Measurements from ENCODE around the gene PLOD2.
A peak's percentile ranks its signal among the peaks of the same experiment; 100 is the strongest.

Gene PLOD2

GRCh38 chr3:146106986-146107385, 54.0 kb downstream of the PLOD2 start:
- no peak overlapping the region for H3K4me2 ChIP-seq (ENCODE audit: low read length)
- H3K79me2 ChIP-seq: no peaks in the 10 kb centered on the region
- no peak overlapping the region for H3K4me3 ChIP-seq (ENCODE audit: low read depth, low read length)

GRCh38 chr3:146104068-146104467, 56.9 kb downstream of the PLOD2 start:
- no peaks in the 10 kb centered on the region for H3K9me3 ChIP-seq (ENCODE audit: control insufficient read depth, low read length)
- H3K27ac ChIP-seq: no peak overlapping the region
- no peaks in the 10 kb centered on the region for H3K27me3 ChIP-seq (ENCODE audit: control insufficient read depth, insufficient read depth, low read length)
- TF ChIP-seq, protein P1, sequence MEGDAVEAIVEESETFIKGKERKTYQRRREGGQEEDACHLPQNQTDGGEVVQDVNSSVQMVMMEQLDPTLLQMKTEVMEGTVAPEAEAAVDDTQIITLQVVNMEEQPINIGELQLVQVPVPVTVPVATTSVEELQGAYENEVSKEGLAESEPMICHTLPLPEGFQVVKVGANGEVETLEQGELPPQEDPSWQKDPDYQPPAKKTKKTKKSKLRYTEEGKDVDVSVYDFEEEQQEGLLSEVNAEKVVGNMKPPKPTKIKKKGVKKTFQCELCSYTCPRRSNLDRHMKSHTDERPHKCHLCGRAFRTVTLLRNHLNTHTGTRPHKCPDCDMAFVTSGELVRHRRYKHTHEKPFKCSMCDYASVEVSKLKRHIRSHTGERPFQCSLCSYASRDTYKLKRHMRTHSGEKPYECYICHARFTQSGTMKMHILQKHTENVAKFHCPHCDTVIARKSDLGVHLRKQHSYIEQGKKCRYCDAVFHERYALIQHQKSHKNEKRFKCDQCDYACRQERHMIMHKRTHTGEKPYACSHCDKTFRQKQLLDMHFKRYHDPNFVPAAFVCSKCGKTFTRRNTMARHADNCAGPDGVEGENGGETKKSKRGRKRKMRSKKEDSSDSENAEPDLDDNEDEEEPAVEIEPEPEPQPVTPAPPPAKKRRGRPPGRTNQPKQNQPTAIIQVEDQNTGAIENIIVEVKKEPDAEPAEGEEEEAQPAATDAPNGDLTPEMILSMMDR (IDR thresholded peaks at IDR 0.05): no peak
- H2AFZ ChIP-seq: no peak overlapping the region
- H3K79me2 ChIP-seq: no peaks in the 10 kb centered on the region
- H3K4me3 ChIP-seq (ENCODE audit: low read depth, low read length): no peak overlapping the region
- no peak overlapping the region for H3K4me2 ChIP-seq (ENCODE audit: low read length)
- peaks cover 11% of the 10 kb centered on the region for H3K4me1 ChIP-seq
- no peaks in the 10 kb centered on the region for H3K36me3 ChIP-seq (ENCODE audit: control insufficient read depth, insufficient read depth, low read length)
- H3K9ac ChIP-seq: no peak overlapping the region

More at GRCh38 chr3:146106986-146107385, 54.0 kb downstream of the PLOD2 start:
- Histone ChIP-seq H3K4me1 (no peaks in the 10 kb centered on the region), H3K27me3 (ENCODE audit: control insufficient read depth, insufficient read depth, low read length) (no peaks in the 10 kb centered on the region), H2AFZ (no peak overlapping the region), H3K27ac (no peak overlapping the region), H3K9ac (no peak overlapping the region), H3K36me3 (ENCODE audit: control insufficient read depth, insufficient read depth, low read length) (no peaks in the 10 kb centered on the region), H3K9me3 (ENCODE audit: control insufficient read depth, low read length) (no peaks in the 10 kb centered on the region)
- TF ChIP-seq, protein P1 (IDR thresholded peaks at IDR 0.05): no peak

DNA sequence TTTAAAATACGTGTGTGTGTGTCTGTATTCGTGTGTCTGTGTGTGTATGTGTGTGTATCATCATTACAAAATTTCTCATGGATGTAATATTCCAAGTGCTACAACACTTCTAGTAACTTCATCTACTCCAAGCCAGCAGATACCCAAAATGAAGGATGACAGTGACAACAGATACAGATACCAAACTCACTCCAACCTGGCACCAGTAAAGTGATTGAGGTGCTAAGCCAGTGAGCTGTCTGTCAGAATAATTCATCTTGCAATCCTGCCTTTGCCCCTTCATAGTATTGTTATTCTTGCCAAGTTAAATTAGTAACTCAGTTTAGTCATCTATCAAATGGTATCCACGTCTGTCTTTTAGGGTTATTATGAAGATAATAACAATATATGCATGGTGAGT, 58.1 kb downstream of the PLOD2 start:
- no peaks in the 10 kb centered on the region for H3K79me2 ChIP-seq
- no peaks in the 10 kb centered on the region for H3K27me3 ChIP-seq (ENCODE audit: control insufficient read depth, insufficient read depth, low read length)
- H2AFZ ChIP-seq: no peak overlapping the region
- no peak overlapping the region for H3K4me2 ChIP-seq (ENCODE audit: low read length)
- no peak overlapping the region for H3K27ac ChIP-seq
- no peak overlapping the region for H3K9ac ChIP-seq
- H3K9me3 ChIP-seq (ENCODE audit: control insufficient read depth, low read length): no peaks in the 10 kb centered on the region
- H3K36me3 ChIP-seq (ENCODE audit: control insufficient read depth, insufficient read depth, low read length): no peaks in the 10 kb centered on the region
- no peak overlapping the region for H3K4me3 ChIP-seq (ENCODE audit: low read depth, low read length)
- TF ChIP-seq, protein P1 (IDR thresholded peaks at IDR 0.05): no peak
- H3K4me1 ChIP-seq: peaks cover 11% of the 10 kb centered on the region

DNA sequence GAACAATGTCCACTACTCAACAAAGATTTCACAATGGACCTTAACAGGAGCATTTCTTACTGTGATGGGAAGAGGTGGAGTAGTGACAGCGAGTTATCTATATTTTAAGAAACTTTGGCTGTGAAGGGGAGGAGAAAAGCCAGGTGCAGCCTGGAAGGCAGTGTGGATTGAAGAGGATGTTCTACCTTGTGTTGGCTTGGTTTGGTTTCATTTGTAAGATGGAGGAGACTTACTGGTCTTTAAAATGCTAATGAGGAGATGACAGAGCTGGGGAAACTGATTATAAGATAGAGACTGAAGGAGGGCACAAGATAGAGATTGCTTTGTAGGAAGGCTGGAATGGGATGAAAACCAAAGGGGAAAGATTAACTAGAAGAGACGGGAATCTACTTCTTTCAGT, 59.4 kb downstream of the PLOD2 start:
- H3K36me3 ChIP-seq (ENCODE audit: control insufficient read depth, insufficient read depth, low read length): no peaks in the 10 kb centered on the region
- H3K9me3 ChIP-seq (ENCODE audit: control insufficient read depth, low read length): no peaks in the 10 kb centered on the region
- H3K4me2 ChIP-seq (ENCODE audit: low read length): no peak overlapping the region
- H3K9ac ChIP-seq: no peak overlapping the region
- TF ChIP-seq, protein P1 (IDR thresholded peaks at IDR 0.05): no peak
- peak overlapping the region; percentile 2 for H3K27ac ChIP-seq
- H3K27me3 ChIP-seq (ENCODE audit: control insufficient read depth, insufficient read depth, low read length): no peaks in the 10 kb centered on the region
- H3K4me3 ChIP-seq (ENCODE audit: low read depth, low read length): no peak overlapping the region
- no peak overlapping the region for H2AFZ ChIP-seq
- H3K4me1 ChIP-seq: peaks cover 11% of the 10 kb centered on the region
- no peaks in the 10 kb centered on the region for H3K79me2 ChIP-seq

DNA sequence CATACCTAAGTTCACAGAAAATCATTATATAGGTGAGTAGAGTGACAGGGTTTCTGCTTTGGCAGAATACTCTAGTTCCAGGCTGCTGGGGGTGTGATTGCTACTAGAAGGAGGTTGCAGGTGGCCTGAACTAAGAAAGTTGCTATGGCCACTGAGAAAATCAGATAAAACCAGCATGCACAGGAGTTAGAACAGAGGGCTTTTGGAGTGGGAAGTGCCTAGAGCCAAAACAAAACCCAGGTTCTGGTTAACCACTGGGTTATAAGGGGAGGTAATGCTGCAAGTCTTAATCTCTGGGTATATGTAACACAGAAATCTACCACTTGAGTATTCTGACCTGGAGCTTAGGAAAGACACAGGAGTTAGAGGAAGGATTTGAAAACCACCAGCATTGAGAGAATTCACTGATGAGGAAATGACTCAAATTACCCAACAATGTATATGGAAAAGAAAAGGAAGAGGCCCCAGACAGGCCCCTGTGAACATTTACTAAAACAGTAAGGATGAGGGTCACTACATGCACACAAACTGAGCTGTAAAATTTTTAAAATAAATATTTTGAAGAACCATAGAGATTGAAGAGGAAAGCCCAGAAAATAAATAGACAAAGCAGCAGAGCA, 60.0 kb downstream of the PLOD2 start:
- H3K9ac ChIP-seq: no peak overlapping the region

More for the DNA sequence above, 60.0 kb downstream of the PLOD2 start:
- H3K4me1 ChIP-seq: peaks cover 11% of the 10 kb centered on the region
- no peaks in the 10 kb centered on the region for H3K36me3 ChIP-seq (ENCODE audit: control insufficient read depth, insufficient read depth, low read length)
- no peak overlapping the region for H2AFZ ChIP-seq
- H3K27me3 ChIP-seq (ENCODE audit: control insufficient read depth, insufficient read depth, low read length): no peaks in the 10 kb centered on the region
- peak overlapping the region; percentile 2 for H3K27ac ChIP-seq
- H3K9me3 ChIP-seq (ENCODE audit: control insufficient read depth, low read length): no peaks in the 10 kb centered on the region
- no peaks in the 10 kb centered on the region for H3K79me2 ChIP-seq
- no peak overlapping the region for H3K4me2 ChIP-seq (ENCODE audit: low read length)
- TF ChIP-seq, protein P1 (IDR thresholded peaks at IDR 0.05): no peak
- no peak overlapping the region for H3K4me3 ChIP-seq (ENCODE audit: low read depth, low read length)

All from parathyroid adenoma (tissue), 2 donors.